ENCODE results near the gene PPP1CA. TPM values are rescaled to one million over a fixed set of nuclear protein-coding genes. Genes with fewer than 3 reads are reported as not detected.
A peak's percentile ranks its signal among the peaks of the same experiment; 100 is the strongest.

Gene PPP1CA
- total RNA-seq, 5 donors from 2014 or later (not counting 1 experiment from before 2014, with no cell fraction given) = 118 to 198 (median 186) TPM

GRCh38 chr11:67378544-67378943 lies 23.1 kb downstream of the PPP1CA start:
- ChIA-PET CTCF (interaction anchor here (0.7 to 7.0 kb wide), 3 partner anchors 12 to 90 kb away, joined by 5 to 128 read pairs (median 6); partner anchors contain the start of gene POLD4 (in 1 of the 2)), POLR2A (no interaction called here)
- Mint-ChIP-seq H3K4me3 (no peak overlapping the region), H3K27ac (no peak overlapping the region), H3K9me3 (no peaks in the 10 kb centered on the region), H3K4me1 (peaks cover 18 to 30% (median 22%) of the 10 kb centered on the region in 3 donors), H3K27me3 (peaks cover 7 to 8% of the 10 kb centered on the region in 2 donors), H3K36me3 (no peaks in the 10 kb centered on the region)
- Histone ChIP-seq H3K36me3 (ENCODE audit: control insufficient read depth in 2 of 2, extremely low read depth in 1 of 2, insufficient read depth in 1 of 2, low read length in 1 of 2) (no peaks in the 10 kb centered on the region), H3K4me1 (ENCODE audit: control insufficient read depth in 1 of 2, extremely low read depth in 1 of 2, insufficient read depth in 2 of 2, low read length in 2 of 2) (peaks cover 7 to 35% of the 10 kb centered on the region in 2 experiments), H3K9me3 (no peaks in the 10 kb centered on the region), H3K27me3 (replicated peaks in 1 of 2; ENCODE audit: control insufficient read depth in 2 of 2, extremely low read depth in 1 of 2, insufficient read depth in 2 of 2, low read length in 1 of 2) (peaks cover 0 to 38% of the 10 kb centered on the region in 2 experiments), H3K4me3 (ENCODE audit: control insufficient read depth in 1 of 2, extremely low read depth in 1 of 2, low read length in 1 of 2) (no peak overlapping the region), H3K27ac (ENCODE audit: low read length) (no peak overlapping the region)
- DNase-seq = no peak
- WGBS (ENCODE audit: insufficient coverage) = 100% methylated on average over 2 of the region's 4 CpGs
- no peak for ATAC-seq (replicated peaks in 1 of 4)

GRCh38 chr11:67376873-67377808 lies 24.5 kb downstream of the PPP1CA start:
- Histone ChIP-seq H3K4me1 (ENCODE audit: control insufficient read depth in 1 of 2, extremely low read depth in 1 of 2, insufficient read depth in 2 of 2, low read length in 2 of 2) (peaks cover 8 to 32% of the 10 kb centered on the region in 2 experiments), H3K36me3 (ENCODE audit: control insufficient read depth in 2 of 2, extremely low read depth in 1 of 2, insufficient read depth in 1 of 2, low read length in 1 of 2) (no peaks in the 10 kb centered on the region), H3K27me3 (replicated peaks in 1 of 2; ENCODE audit: control insufficient read depth in 2 of 2, extremely low read depth in 1 of 2, insufficient read depth in 2 of 2, low read length in 1 of 2) (peaks cover 0 to 36% of the 10 kb centered on the region in 2 experiments), H3K9me3 (no peaks in the 10 kb centered on the region), H3K4me3 (ENCODE audit: control insufficient read depth in 1 of 2, extremely low read depth in 1 of 2, low read length in 1 of 2) (no peak overlapping the region), H3K27ac (ENCODE audit: low read length) (no peak overlapping the region)
- CTCF ChIA-PET = interaction anchor here (0.6 to 7.0 kb wide), 5 partner anchors 17 to 52 kb away, joined by 3 to 128 read pairs (median 5); partner anchors contain the start of gene POLD4 (in 1 of the 2)
- H3K27me3 Mint-ChIP-seq = peaks cover 7 to 8% of the 10 kb centered on the region in 2 donors
- POLR2A ChIA-PET = no interaction called here
- ATAC-seq (replicated peaks in 1 of 4) (no peak), DNase-seq (no peak)
- no peaks in the 10 kb centered on the region for H3K36me3 Mint-ChIP-seq
- 100% methylated on average over 1 of the region's 6 CpGs for WGBS (ENCODE audit: insufficient coverage)
- peaks cover 16 to 29% (median 18%) of the 10 kb centered on the region in 3 donors for H3K4me1 Mint-ChIP-seq
- H3K4me3 Mint-ChIP-seq = no peak overlapping the region
- H3K27ac Mint-ChIP-seq = peak overlapping the region; percentile 14 to 55
- no peaks in the 10 kb centered on the region for H3K9me3 Mint-ChIP-seq

DNA sequence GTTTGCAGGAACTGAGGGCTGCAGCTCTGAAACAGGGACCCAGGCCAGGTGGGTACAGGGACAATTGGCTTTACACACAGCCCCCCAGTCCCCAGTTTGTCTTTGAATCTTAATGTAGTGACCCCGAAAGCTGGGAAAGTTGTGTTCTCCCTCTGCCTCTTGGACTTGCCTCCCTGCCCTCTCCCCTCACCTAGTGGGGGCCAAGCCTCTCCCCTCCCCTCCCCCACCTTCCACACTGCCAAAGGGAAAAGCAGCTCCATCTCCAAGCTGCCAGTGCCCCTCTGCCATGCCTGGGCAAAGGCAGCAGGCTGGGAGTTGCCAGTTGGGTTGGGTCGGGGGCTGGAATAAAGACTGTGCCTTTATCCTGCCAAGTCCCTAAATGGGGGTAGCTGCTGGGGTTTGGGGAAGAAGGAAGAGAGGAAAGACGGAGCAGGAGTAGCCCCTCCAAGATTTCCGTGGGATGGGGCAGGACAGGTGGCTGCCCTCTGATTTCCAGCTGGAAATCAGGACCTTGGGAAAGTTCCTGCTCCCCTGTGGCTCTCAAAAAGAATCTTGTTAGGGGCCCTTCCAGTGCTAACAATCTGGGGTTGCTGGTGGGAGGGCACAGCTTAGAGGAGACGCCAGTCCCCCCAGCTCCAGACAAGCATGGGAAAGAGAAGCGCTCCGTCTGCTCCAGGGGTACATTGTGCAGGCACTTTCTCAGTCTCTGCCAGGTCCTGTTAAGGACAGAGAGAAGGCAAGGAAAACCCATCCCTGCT lies 25.4 kb downstream of the PPP1CA start:
- peaks cover 7 to 14% of the 10 kb centered on the region in 2 donors for H3K27me3 Mint-ChIP-seq
- H3K36me3 Mint-ChIP-seq = no peaks in the 10 kb centered on the region
- H3K36me3 ChIP-seq (ENCODE audit: control insufficient read depth in 2 of 2, extremely low read depth in 1 of 2, insufficient read depth in 1 of 2, low read length in 1 of 2) = no peaks in the 10 kb centered on the region

GRCh38 chr11:67375320-67376055 lies 26.2 kb downstream of the PPP1CA start:
- Mint-ChIP-seq H3K9me3 (no peaks in the 10 kb centered on the region), H3K4me3 (peak overlapping the region in 1 of 3 donors; percentile 22), H3K27ac (no peak overlapping the region), H3K27me3 (peaks cover 10 to 15% of the 10 kb centered on the region in 2 donors), H3K4me1 (peaks cover 29 to 33% (median 33%) of the 10 kb centered on the region in 3 donors), H3K36me3 (no peaks in the 10 kb centered on the region)
- POLR2A ChIA-PET = no interaction called here
- ATAC-seq (replicated peaks in 1 of 4) (no peak), DNase-seq (no peak)
- Histone ChIP-seq H3K9me3 (no peaks in the 10 kb centered on the region), H3K27ac (ENCODE audit: low read length) (no peak overlapping the region), H3K4me1 (ENCODE audit: control insufficient read depth in 1 of 2, extremely low read depth in 1 of 2, insufficient read depth in 2 of 2, low read length in 2 of 2) (peaks cover 8 to 48% of the 10 kb centered on the region in 2 experiments), H3K36me3 (ENCODE audit: control insufficient read depth in 2 of 2, extremely low read depth in 1 of 2, insufficient read depth in 1 of 2, low read length in 1 of 2) (no peaks in the 10 kb centered on the region), H3K4me3 (ENCODE audit: control insufficient read depth in 1 of 2, extremely low read depth in 1 of 2, low read length in 1 of 2) (no peak overlapping the region), H3K27me3 (replicated peaks in 1 of 2; ENCODE audit: control insufficient read depth in 2 of 2, extremely low read depth in 1 of 2, insufficient read depth in 2 of 2, low read length in 1 of 2) (peaks cover 0 to 44% of the 10 kb centered on the region in 2 experiments)
- CTCF ChIA-PET = interaction anchor here (0.5 to 1.1 kb wide), 4 partner anchors 15 to 92 kb away, joined by 3 to 4 read pairs (median 3); partner anchors contain the start of gene POLD4 (in 1 of the 2)
- 65% methylated on average over 9 of the region's 15 CpGs for WGBS (ENCODE audit: insufficient coverage)

More for the DNA sequence above, 25.4 kb downstream of the PPP1CA start:
- H3K4me1 ChIP-seq (ENCODE audit: control insufficient read depth in 1 of 2, extremely low read depth in 1 of 2, insufficient read depth in 2 of 2, low read length in 2 of 2) = peaks cover 8 to 40% of the 10 kb centered on the region in 2 experiments
- CTCF ChIA-PET = interaction anchor here (1.0 to 1.6 kb wide), 3 partner anchors 16 to 23 kb away, joined by 3 to 5 read pairs (median 4); partner anchors contain the start of gene POLD4 (in 1 of the 2)
- H3K4me1 Mint-ChIP-seq = peaks cover 23 to 31% (median 26%) of the 10 kb centered on the region in 3 donors
- DNase-seq (no peak), ATAC-seq (replicated peaks in 1 of 4) (no peak)
- POLR2A ChIA-PET = interaction anchor here in 1 of 2 donors (0.6 kb wide), 1 partner anchor 137 kb away, joined by 3 read pairs; no protein-coding TSS in a partner anchor
- no peaks in the 10 kb centered on the region for H3K9me3 ChIP-seq
- H3K9me3 Mint-ChIP-seq = no peaks in the 10 kb centered on the region
- H3K27me3 ChIP-seq (replicated peaks in 1 of 2; ENCODE audit: control insufficient read depth in 2 of 2, extremely low read depth in 1 of 2, insufficient read depth in 2 of 2, low read length in 1 of 2) = peaks cover 0 to 42% of the 10 kb centered on the region in 2 experiments
- no peak overlapping the region for H3K27ac ChIP-seq (ENCODE audit: low read length)
- 83% methylated on average over 5 of the region's 7 CpGs for WGBS (ENCODE audit: insufficient coverage)
- peak overlapping the region in 1 of 2 donors; percentile 27 for H3K27ac Mint-ChIP-seq
- H3K4me3 ChIP-seq (ENCODE audit: control insufficient read depth in 1 of 2, extremely low read depth in 1 of 2, low read length in 1 of 2) = no peak overlapping the region
- peak overlapping the region in 1 of 3 donors; percentile 22 for H3K4me3 Mint-ChIP-seq

GRCh38 chr11:67374571-67375281 lies 26.9 kb downstream of the PPP1CA start:
- ChIA-PET POLR2A (no interaction called here), CTCF (interaction anchor here (0.5 to 1.7 kb wide), 5 partner anchors 8 to 92 kb away, joined by 3 to 12 read pairs (median 9); no protein-coding TSS in a partner anchor)
- H3K9me3 Mint-ChIP-seq = no peaks in the 10 kb centered on the region
- H3K4me1 Mint-ChIP-seq = peaks cover 35 to 41% (median 38%) of the 10 kb centered on the region in 3 donors
- peak overlapping the region in 1 of 2 donors; percentile 46 for H3K4me3 ChIP-seq (ENCODE audit: control insufficient read depth in 1 of 2, extremely low read depth in 1 of 2, low read length in 1 of 2)
- no peaks in the 10 kb centered on the region for H3K36me3 ChIP-seq (ENCODE audit: control insufficient read depth in 2 of 2, extremely low read depth in 1 of 2, insufficient read depth in 1 of 2, low read length in 1 of 2)
- no peak overlapping the region for H3K27ac ChIP-seq (ENCODE audit: low read length)
- peaks cover 8 to 55% of the 10 kb centered on the region in 2 experiments for H3K4me1 ChIP-seq (ENCODE audit: control insufficient read depth in 1 of 2, extremely low read depth in 1 of 2, insufficient read depth in 2 of 2, low read length in 2 of 2)
- peaks cover 0 to 44% of the 10 kb centered on the region in 2 experiments for H3K27me3 ChIP-seq (replicated peaks in 1 of 2; ENCODE audit: control insufficient read depth in 2 of 2, extremely low read depth in 1 of 2, insufficient read depth in 2 of 2, low read length in 1 of 2)
- H3K27ac Mint-ChIP-seq = peak overlapping the region; percentile 46 to 68
- DNase-seq (no peak), ATAC-seq (replicated peaks in 1 of 4) (no peak)
- peaks cover 10 to 17% of the 10 kb centered on the region in 2 donors for H3K27me3 Mint-ChIP-seq
- 20% methylated on average over 1 of the region's 9 CpGs for WGBS (ENCODE audit: insufficient coverage)
- no peaks in the 10 kb centered on the region for H3K9me3 ChIP-seq
- H3K36me3 Mint-ChIP-seq = no peaks in the 10 kb centered on the region
- H3K4me3 Mint-ChIP-seq = peak overlapping the region; percentile 76 to 89 (median 84)
